Activated CD4-positive, alpha-beta memory T cell treated with anti-CD3 and anti-CD28 coated beads for 36 hours (primary cell): ENCODE data around the gene NIBAN1. TPM values are rescaled to one million over a fixed set of nuclear protein-coding genes. Genes with fewer than 3 reads are reported as not detected.

Experiments
- CTCF ChIA-PET: fragments of 350-600 bp; sonication (Branson Sonifier 250); formaldehyde crosslinking; loops from one replicate; lab custom pipeline; 2021; ENCODE audit warnings: antibody characterized with exemption, inconsistent platforms; lab: Charles Lee
- POLR2A ChIA-PET: fragments of 350-600 bp; sonication (Branson Sonifier 250); formaldehyde crosslinking; loops from one replicate; lab custom pipeline; 2021; ENCODE audit warnings: antibody characterized with exemption; lab: Charles Lee
- DNase-seq: peaks from one replicate; pipeline ENCODE4 v3.0.0-alpha.2; 2020
- H3K27ac Mint-ChIP-seq: one replicate; pipeline ENCODE4 v1.8.0; 2021; ENCODE audit warnings: mixed read lengths
- H3K27me3 Mint-ChIP-seq: one replicate; pipeline ENCODE4 v1.8.0; 2021; ENCODE audit warnings: mixed read lengths
- H3K36me3 Mint-ChIP-seq: one replicate; pipeline ENCODE4 v1.8.0; 2021; ENCODE audit warnings: mixed read lengths
- H3K4me1 Mint-ChIP-seq: one replicate; pipeline ENCODE4 v1.8.0; 2021; ENCODE audit warnings: low read depth, mixed read lengths
- H3K4me3 Mint-ChIP-seq: one replicate; pipeline ENCODE4 v1.8.0; 2021; ENCODE audit warnings: mild to moderate bottlenecking, mixed read lengths
- H3K9me3 Mint-ChIP-seq: one replicate; pipeline ENCODE4 v1.8.0; 2021; ENCODE audit warnings: mixed read lengths
- intact Hi-C: fragments of 100-400 bp; cut with micrococcal nuclease; formaldehyde crosslinking; loops from one replicate; pipeline ENCODE4 v1.15.1; 2023
- total RNA-seq, 2 experiments: library from RNA; stranded (reverse); gene quantifications; one replicate each; pipeline ENCODE4 v1.2.3, GENCODE V29; 2021

Gene NIBAN1
- total RNA-seq, 2 experiments from 2014 or later = 18.7 to 19.8 TPM

GRCh38 chr1:184929711-184930202 is 44.6 kb downstream of the NIBAN1 start:
- intact Hi-C loops = loop anchor here (1.0 to 2.0 kb wide), 2 partner anchors 23 to 37 kb away; no protein-coding TSS in a partner anchor
- ChIA-PET CTCF (interaction anchor here (0.6 kb wide), 1 partner anchor 24 kb away, joined by 3 read pairs; no protein-coding TSS in a partner anchor), POLR2A (no interaction called here)
- no peak for DNase-seq
- Mint-ChIP-seq H3K27ac (no peak overlapping the region), H3K9me3 (peaks cover 17% of the 10 kb centered on the region), H3K36me3 (peaks cover 12% of the 10 kb centered on the region), H3K4me1 (peaks cover 11% of the 10 kb centered on the region), H3K4me3 (no peak overlapping the region), H3K27me3 (no peaks in the 10 kb centered on the region)

GRCh38 chr1:184928394-184928793 is 45.9 kb downstream of the NIBAN1 start:
- no peak for DNase-seq
- POLR2A ChIA-PET = no interaction called here
- no peak overlapping the region for H3K27ac Mint-ChIP-seq
- intact Hi-C loops = no loop called here
- H3K36me3 Mint-ChIP-seq = peaks cover 4% of the 10 kb centered on the region
- H3K4me3 Mint-ChIP-seq = no peak overlapping the region
- H3K27me3 Mint-ChIP-seq = no peaks in the 10 kb centered on the region
- CTCF ChIA-PET = no interaction called here
- peaks cover 10% of the 10 kb centered on the region for H3K9me3 Mint-ChIP-seq
- H3K4me1 Mint-ChIP-seq = peaks cover 11% of the 10 kb centered on the region

Other genes starting within 250 kb of the NIBAN1 start
- gene EDEM3, start 219.7 kb downstream of the NIBAN1 start, total RNA-seq = 10 to 100 TPM; 14.5 to 15.2 TPM
- gene RNF2, start 71.0 kb upstream of the NIBAN1 start, total RNA-seq = 10 to 100 TPM; 20.7 to 21.2 TPM
- gene TRMT1L, start 182.4 kb upstream of the NIBAN1 start, total RNA-seq = 10 to 100 TPM; 28.6 to 34.4 TPM
- gene SWT1, start 182.7 kb upstream of the NIBAN1 start, total RNA-seq = 1 to 10 TPM; 2.3 to 3.0 TPM